Thoracic aorta (tissue), 2 donors: Measurements from ENCODE around the gene DICER1. TPM values are rescaled to one million over a fixed set of nuclear protein-coding genes. Genes with fewer than 3 reads are reported as not detected.
A peak's percentile ranks its signal among the peaks of the same experiment; 100 is the strongest.

Source experiments
- ATAC-seq: fragments of 150-250 bp; one replicate; pipeline ENCODE4 v1.8.0; 2017; ENCODE audit warnings: low read depth; ENCODE audit not compliant: insufficient number of reproducible peaks, low FRiP score
- DNase-seq: peaks from one replicate; pipeline ENCODE4 v3.0.0-alpha.2; 2020; ENCODE audit warnings: low spot score
- H3K27ac ChIP-seq, 2 donors: fragments of 200-600 bp; sonication (generic); 1 replicate in 1 of 2; 2 replicates in 1 of 2; pipeline ENCODE4 v1.5.1; 2016; ENCODE audit warnings: mild to moderate bottlenecking in 2 of 2, moderate library complexity in 2 of 2
- H3K27me3 ChIP-seq: fragments of 200-600 bp; sonication (generic); replicated peaks from 2 replicates; pipeline ENCODE4 v1.6.0; 2016; ENCODE audit warnings: mild to moderate bottlenecking; ENCODE audit not compliant: insufficient read depth
- H3K36me3 ChIP-seq: fragments of 200-600 bp; sonication (generic); one replicate; pipeline ENCODE4 v1.5.1; 2016
- H3K4me1 ChIP-seq, 2 donors: fragments of 200-600 bp; sonication (generic); 1 replicate in 1 of 2; 2 replicates in 1 of 2; pipeline versions ENCODE4 v1.5.1 to v1.6.0; 2016; ENCODE audit warnings: low read depth in 2 of 2, mild to moderate bottlenecking in 1 of 2; ENCODE audit not compliant: control insufficient read depth in 1 of 2
- H3K4me3 ChIP-seq: fragments of 200-600 bp; sonication (generic); 2 replicates; pipeline ENCODE4 v1.5.1; 2016; ENCODE audit warnings: mild to moderate bottlenecking
- H3K9me3 ChIP-seq: fragments of 200-600 bp; sonication (generic); 2 replicates; pipeline ENCODE4 v1.5.1; 2016
- CTCF ChIP-seq: fragments of 200-600 bp; sonication (generic); IDR thresholded peaks from one replicate; pipeline ENCODE4 v1.5.1; 2019; ENCODE audit warnings: antibody characterized with exemption
- total RNA-seq, 2 donors: library from RNA; depleted of rRNA; stranded (reverse); fragments of >200 nt; gene quantifications; one replicate each; pipeline versions ENCODE4 v1.1.0 to v1.2.3, GENCODE V29; 2016

The DICER1 gene
- total RNA-seq, 2 donors from 2014 or later = 56.3 to 92.5 TPM

DNA sequence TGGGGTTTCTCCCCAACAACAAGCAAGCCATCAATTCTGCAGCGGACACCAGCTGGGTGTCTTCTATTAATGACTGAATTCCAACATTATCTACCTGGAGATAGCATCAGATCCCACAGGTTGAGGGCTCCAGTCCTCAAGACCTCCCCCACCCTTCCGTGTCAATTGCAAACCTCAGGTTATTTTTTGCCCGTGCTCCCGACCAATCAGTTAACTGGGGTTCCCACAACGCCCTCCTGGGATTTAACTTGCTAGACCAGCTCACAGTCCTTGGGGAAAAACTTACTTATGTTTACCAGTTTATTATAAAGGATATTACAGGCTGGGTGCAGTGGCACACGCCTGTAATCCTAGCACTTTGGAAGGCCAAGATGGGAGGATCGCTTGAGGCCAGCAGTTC is 9.7 kb downstream of the DICER1 start:
- TF ChIP-seq CTCF = no peak
- H3K27me3 ChIP-seq = no peaks in the 10 kb centered on the region
- H3K4me3 ChIP-seq = no peak overlapping the region
- H3K36me3 ChIP-seq = no peaks in the 10 kb centered on the region
- no peak for DNase-seq
- peaks cover 31 to 70% of the 10 kb centered on the region in 2 donors for H3K4me1 ChIP-seq
- ATAC-seq = no peak
- no peak overlapping the region for H3K27ac ChIP-seq
- H3K9me3 ChIP-seq = peaks cover 4% of the 10 kb centered on the region

DNA sequence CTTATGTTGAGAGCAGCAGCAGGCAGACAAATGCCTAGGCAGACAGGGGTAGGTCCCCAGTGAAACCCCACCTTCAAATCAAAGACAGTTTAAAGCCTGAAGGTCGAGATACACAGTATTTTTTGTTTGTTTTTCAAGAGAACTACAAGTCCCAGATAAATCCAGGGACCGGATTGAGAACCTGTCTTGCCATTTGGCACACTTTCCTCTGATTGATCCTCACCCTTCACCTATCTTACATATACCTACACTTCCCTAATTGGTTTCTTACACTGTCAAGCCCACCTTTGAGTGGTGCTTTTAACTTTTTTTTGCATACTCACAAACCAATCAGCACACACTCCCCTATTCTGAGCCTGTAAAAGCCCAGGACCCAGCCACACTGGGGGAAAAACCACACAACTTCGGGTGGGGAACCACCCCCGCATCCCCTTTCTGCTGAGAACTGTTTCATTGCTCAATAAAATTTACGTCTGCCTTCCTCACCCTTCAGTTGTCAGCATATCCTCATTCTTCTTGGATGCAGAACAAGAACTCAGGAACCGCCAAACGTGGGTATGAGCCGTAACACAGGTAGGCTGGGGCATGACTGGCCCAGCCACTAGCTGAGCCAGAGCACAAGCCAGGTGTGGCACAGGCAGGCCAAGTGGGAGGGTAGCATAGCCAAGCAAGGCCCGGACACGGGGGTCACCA is 11.1 kb downstream of the DICER1 start:
- ATAC-seq (no peak), DNase-seq (no peak)
- H3K4me3 ChIP-seq = no peak overlapping the region
- no peaks in the 10 kb centered on the region for H3K27me3 ChIP-seq
- no peak for TF ChIP-seq CTCF
- H3K4me1 ChIP-seq = peaks cover 30 to 70% of the 10 kb centered on the region in 2 donors
- H3K27ac ChIP-seq = no peak overlapping the region
- H3K36me3 ChIP-seq = no peaks in the 10 kb centered on the region
- peaks cover 4% of the 10 kb centered on the region for H3K9me3 ChIP-seq

DNA sequence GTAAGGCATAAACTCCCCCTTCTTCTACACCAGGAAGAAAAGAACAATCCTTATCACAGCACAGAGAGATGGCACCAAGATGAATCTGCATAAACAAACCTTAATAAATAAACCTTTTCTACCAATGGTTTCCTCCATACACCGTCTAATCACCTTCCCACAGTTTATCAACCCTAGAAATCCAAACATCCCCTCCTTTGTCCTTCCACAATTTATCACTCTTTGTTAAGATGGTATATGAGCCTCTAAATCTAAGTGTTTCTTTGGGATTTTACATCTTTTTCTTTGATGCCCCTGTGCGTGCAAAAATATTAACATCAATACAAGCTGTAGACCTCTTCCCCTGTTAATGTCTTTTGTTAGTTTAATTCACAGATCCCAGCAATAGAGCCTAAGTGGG is 12.5 kb downstream of the DICER1 start:
- no peak overlapping the region for H3K27ac ChIP-seq
- peaks cover 39 to 71% of the 10 kb centered on the region in 2 donors for H3K4me1 ChIP-seq
- no peak for DNase-seq
- TF ChIP-seq CTCF = no peak
- H3K27me3 ChIP-seq = no peaks in the 10 kb centered on the region
- H3K4me3 ChIP-seq = no peak overlapping the region
- no peak for ATAC-seq
- H3K9me3 ChIP-seq = peaks cover 4% of the 10 kb centered on the region
- no peaks in the 10 kb centered on the region for H3K36me3 ChIP-seq

DNA sequence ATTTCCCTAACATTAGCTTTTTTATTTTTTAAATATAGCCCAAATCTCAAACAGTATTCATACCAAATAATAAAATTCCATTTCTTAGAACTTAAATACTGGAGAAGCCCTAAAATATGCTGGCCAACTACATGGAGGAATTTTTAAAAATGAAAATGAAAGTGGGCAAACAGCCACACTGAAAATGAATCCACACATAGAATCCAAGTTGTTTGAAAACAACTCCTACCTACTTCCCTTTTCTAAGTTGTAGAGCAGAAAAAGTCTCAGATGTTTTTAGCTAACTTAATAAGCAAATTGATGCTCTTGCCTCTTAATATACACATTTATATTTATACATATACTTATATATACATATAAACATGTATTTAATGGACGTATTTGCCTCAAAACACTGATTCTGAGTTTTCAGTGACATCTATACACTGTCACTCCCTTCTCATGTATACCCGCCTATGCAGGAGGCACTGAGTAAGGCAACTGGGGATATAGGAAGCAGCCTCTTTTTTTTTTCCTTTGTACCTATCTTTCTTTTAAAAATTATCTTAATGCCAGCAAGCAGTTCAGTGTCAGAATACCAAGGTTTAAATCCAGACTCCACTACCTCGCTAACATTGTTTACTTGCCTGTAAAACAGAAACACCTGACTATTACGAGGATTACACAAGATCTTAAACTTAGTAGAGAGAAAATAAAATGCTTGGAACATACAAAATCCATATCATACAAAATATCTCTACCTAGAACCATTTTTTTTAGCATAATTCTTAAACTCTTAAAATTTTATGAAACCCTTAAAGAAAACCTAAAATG is 13.3 kb downstream of the DICER1 start:
- Histone ChIP-seq H3K27ac (peak overlapping the region in 1 of 2 donors; percentile 7), H3K9me3 (peaks cover 4% of the 10 kb centered on the region), H3K4me3 (peak overlapping the region; percentile 25), H3K36me3 (no peaks in the 10 kb centered on the region), H3K4me1 (peaks cover 44 to 75% of the 10 kb centered on the region in 2 donors), H3K27me3 (no peaks in the 10 kb centered on the region)
- no peak for DNase-seq
- ATAC-seq = no peak
- no peak for TF ChIP-seq CTCF

GRCh38 chr14:95142208-95142607 is 15.1 kb downstream of the DICER1 start:
- no peak for ATAC-seq
- no peak for DNase-seq
- no peak for TF ChIP-seq CTCF
- H3K4me3 ChIP-seq = no peak overlapping the region
- peaks cover 46 to 60% of the 10 kb centered on the region in 2 donors for H3K4me1 ChIP-seq
- H3K27me3 ChIP-seq = no peaks in the 10 kb centered on the region
- peaks cover 4% of the 10 kb centered on the region for H3K9me3 ChIP-seq
- H3K36me3 ChIP-seq = no peaks in the 10 kb centered on the region
- no peak overlapping the region for H3K27ac ChIP-seq
